Activated CD4-positive, alpha-beta memory T cell treated with anti-CD3 and anti-CD28 coated beads for 36 hours (primary cell): ENCODE results near the gene DLG5. TPM values are rescaled to one million over a fixed set of nuclear protein-coding genes. Genes with fewer than 3 reads are reported as not detected.

Experiments used
- CTCF ChIA-PET: fragments of 350-600 bp; sonication (Branson Sonifier 250); formaldehyde crosslinking; loops from one replicate; lab custom pipeline; 2021; ENCODE audit warnings: antibody characterized with exemption, inconsistent platforms; lab: Charles Lee
- POLR2A ChIA-PET: fragments of 350-600 bp; sonication (Branson Sonifier 250); formaldehyde crosslinking; loops from one replicate; lab custom pipeline; 2021; ENCODE audit warnings: antibody characterized with exemption; lab: Charles Lee
- DNase-seq: peaks from one replicate; pipeline ENCODE4 v3.0.0-alpha.2; 2020
- H3K27ac Mint-ChIP-seq: one replicate; pipeline ENCODE4 v1.8.0; 2021; ENCODE audit warnings: mixed read lengths
- H3K27me3 Mint-ChIP-seq: one replicate; pipeline ENCODE4 v1.8.0; 2021; ENCODE audit warnings: mixed read lengths
- H3K36me3 Mint-ChIP-seq: one replicate; pipeline ENCODE4 v1.8.0; 2021; ENCODE audit warnings: mixed read lengths
- H3K4me1 Mint-ChIP-seq: one replicate; pipeline ENCODE4 v1.8.0; 2021; ENCODE audit warnings: low read depth, mixed read lengths
- H3K4me3 Mint-ChIP-seq: one replicate; pipeline ENCODE4 v1.8.0; 2021; ENCODE audit warnings: mild to moderate bottlenecking, mixed read lengths
- H3K9me3 Mint-ChIP-seq: one replicate; pipeline ENCODE4 v1.8.0; 2021; ENCODE audit warnings: mixed read lengths
- intact Hi-C: fragments of 100-400 bp; cut with micrococcal nuclease; formaldehyde crosslinking; loops from one replicate; pipeline ENCODE4 v1.15.1; 2023
- total RNA-seq, 2 experiments: library from RNA; stranded (reverse); gene quantifications; one replicate each; pipeline ENCODE4 v1.2.3, GENCODE V29; 2021

Gene DLG5
- total RNA-seq, 2 experiments from 2014 or later: 2.6 to 2.9 TPM

GRCh38 chr10:77964811-77965210, 38.3 kb upstream of the DLG5 start:
- Mint-ChIP-seq H3K4me3 (no peak overlapping the region), H3K36me3 (no peaks in the 10 kb centered on the region), H3K9me3 (no peaks in the 10 kb centered on the region), H3K4me1 (peaks cover 9% of the 10 kb centered on the region), H3K27me3 (peaks cover 12% of the 10 kb centered on the region), H3K27ac (no peak overlapping the region)
- DNase-seq: no peak
- intact Hi-C loops: no loop called here
- ChIA-PET CTCF (no interaction called here), POLR2A (no interaction called here)

- intact Hi-C loops: no loop called here
- peaks cover 9% of the 10 kb centered on the region for H3K4me1 Mint-ChIP-seq
- H3K4me3 Mint-ChIP-seq: no peak overlapping the region
- POLR2A ChIA-PET: no interaction called here
- peaks cover 12% of the 10 kb centered on the region for H3K27me3 Mint-ChIP-seq
- DNase-seq: no peak
- H3K27ac Mint-ChIP-seq: no peak overlapping the region
- H3K9me3 Mint-ChIP-seq: no peaks in the 10 kb centered on the region
- CTCF ChIA-PET: no interaction called here
- no peaks in the 10 kb centered on the region for H3K36me3 Mint-ChIP-seq
These were observed 37.3 kb upstream of the DLG5 start for GRCh38 chr10:77963901-77964300.

- ChIA-PET CTCF (interaction anchor here (0.6 to 0.7 kb wide), 2 partner anchors 104 to 116 kb away, joined by 3 to 5 read pairs; no protein-coding TSS in a partner anchor), POLR2A (no interaction called here)
- H3K27me3 Mint-ChIP-seq: peaks cover 14% of the 10 kb centered on the region
- DNase-seq: no peak
- H3K27ac Mint-ChIP-seq: no peak overlapping the region
- intact Hi-C loops: no loop called here
- peaks cover 9% of the 10 kb centered on the region for H3K4me1 Mint-ChIP-seq
- H3K36me3 Mint-ChIP-seq: no peaks in the 10 kb centered on the region
- no peaks in the 10 kb centered on the region for H3K9me3 Mint-ChIP-seq
- H3K4me3 Mint-ChIP-seq: no peak overlapping the region
These were observed 36.0 kb upstream of the DLG5 start for GRCh38 chr10:77962350-77963146.

- no peak overlapping the region for H3K27ac Mint-ChIP-seq
- DNase-seq: no peak
- CTCF ChIA-PET: interaction anchor here (0.6 to 0.7 kb wide), 3 partner anchors 103 to 1132 kb away, joined by 3 to 5 read pairs (median 3); no protein-coding TSS in a partner anchor
- H3K9me3 Mint-ChIP-seq: no peaks in the 10 kb centered on the region
- intact Hi-C loops: no loop called here
- H3K4me3 Mint-ChIP-seq: no peak overlapping the region
- H3K27me3 Mint-ChIP-seq: peaks cover 15% of the 10 kb centered on the region
- H3K4me1 Mint-ChIP-seq: peaks cover 9% of the 10 kb centered on the region
- POLR2A ChIA-PET: no interaction called here
- H3K36me3 Mint-ChIP-seq: no peaks in the 10 kb centered on the region
These were observed 35.1 kb upstream of the DLG5 start for GRCh38 chr10:77961668-77962067.

- Mint-ChIP-seq H3K9me3 (no peaks in the 10 kb centered on the region), H3K36me3 (no peaks in the 10 kb centered on the region), H3K27ac (no peak overlapping the region), H3K4me1 (peaks cover 9% of the 10 kb centered on the region), H3K27me3 (peaks cover 14% of the 10 kb centered on the region), H3K4me3 (no peak overlapping the region)
- POLR2A ChIA-PET: no interaction called here
- DNase-seq: no peak
- CTCF ChIA-PET: no interaction called here
- intact Hi-C loops: no loop called here
These were observed 34.3 kb upstream of the DLG5 start for GRCh38 chr10:77960829-77961329.

GRCh38 chr10:77959887-77960455, 33.4 kb upstream of the DLG5 start:
- no peak overlapping the region for H3K4me3 Mint-ChIP-seq
- peaks cover 13% of the 10 kb centered on the region for H3K27me3 Mint-ChIP-seq
- ChIA-PET POLR2A (no interaction called here), CTCF (no interaction called here)
- H3K9me3 Mint-ChIP-seq: no peaks in the 10 kb centered on the region
- H3K27ac Mint-ChIP-seq: no peak overlapping the region
- H3K36me3 Mint-ChIP-seq: no peaks in the 10 kb centered on the region
- intact Hi-C loops: no loop called here
- peaks cover 5% of the 10 kb centered on the region for H3K4me1 Mint-ChIP-seq
- DNase-seq: no peak

GRCh38 chr10:77959384-77959783, 32.8 kb upstream of the DLG5 start:
- ChIA-PET CTCF (no interaction called here), POLR2A (no interaction called here)
- H3K27ac Mint-ChIP-seq: no peak overlapping the region
- no peak for DNase-seq
- no peak overlapping the region for H3K4me3 Mint-ChIP-seq
- H3K9me3 Mint-ChIP-seq: no peaks in the 10 kb centered on the region
- no peaks in the 10 kb centered on the region for H3K36me3 Mint-ChIP-seq
- H3K27me3 Mint-ChIP-seq: peaks cover 9% of the 10 kb centered on the region
- H3K4me1 Mint-ChIP-seq: peaks cover 3% of the 10 kb centered on the region
- intact Hi-C loops: no loop called here

- intact Hi-C loops: no loop called here
- Mint-ChIP-seq H3K36me3 (peaks cover 3% of the 10 kb centered on the region), H3K4me3 (no peak overlapping the region), H3K27ac (no peak overlapping the region), H3K4me1 (no peaks in the 10 kb centered on the region), H3K27me3 (peaks cover 5% of the 10 kb centered on the region), H3K9me3 (peaks cover 22% of the 10 kb centered on the region)
- ChIA-PET CTCF (no interaction called here), POLR2A (no interaction called here)
- no peak for DNase-seq
These were observed 28.6 kb upstream of the DLG5 start for GRCh38 chr10:77955136-77955535.

- no peak for DNase-seq
- Mint-ChIP-seq H3K36me3 (peaks cover 3% of the 10 kb centered on the region), H3K27me3 (peaks cover 16% of the 10 kb centered on the region), H3K9me3 (peaks cover 22% of the 10 kb centered on the region), H3K4me3 (no peak overlapping the region), H3K4me1 (no peaks in the 10 kb centered on the region), H3K27ac (no peak overlapping the region)
- ChIA-PET POLR2A (no interaction called here), CTCF (no interaction called here)
- intact Hi-C loops: no loop called here
These were observed 22.6 kb upstream of the DLG5 start for GRCh38 chr10:77949167-77949566.

- intact Hi-C loops: no loop called here
- H3K9me3 Mint-ChIP-seq: peaks cover 9% of the 10 kb centered on the region
- H3K4me1 Mint-ChIP-seq: no peaks in the 10 kb centered on the region
- no peak for DNase-seq
- ChIA-PET CTCF (no interaction called here), POLR2A (interaction anchor here (0.7 kb wide), 1 partner anchor 38 kb away, joined by 3 read pairs; no protein-coding TSS in a partner anchor)
- no peak overlapping the region for H3K4me3 Mint-ChIP-seq
- H3K36me3 Mint-ChIP-seq: no peaks in the 10 kb centered on the region
- peaks cover 23% of the 10 kb centered on the region for H3K27me3 Mint-ChIP-seq
- H3K27ac Mint-ChIP-seq: no peak overlapping the region
These were observed 19.5 kb upstream of the DLG5 start for GRCh38 chr10:77946084-77946483.

- peaks cover 19% of the 10 kb centered on the region for H3K27me3 Mint-ChIP-seq
- no peaks in the 10 kb centered on the region for H3K36me3 Mint-ChIP-seq
- no peaks in the 10 kb centered on the region for H3K4me1 Mint-ChIP-seq
- ChIA-PET POLR2A (no interaction called here), CTCF (no interaction called here)
- H3K4me3 Mint-ChIP-seq: no peak overlapping the region
- no peak for DNase-seq
- no peak overlapping the region for H3K27ac Mint-ChIP-seq
- H3K9me3 Mint-ChIP-seq: no peaks in the 10 kb centered on the region
- intact Hi-C loops: no loop called here
These were observed 18.0 kb upstream of the DLG5 start for GRCh38 chr10:77944519-77944918.

GRCh38 chr10:77943121-77943901, 16.8 kb upstream of the DLG5 start:
- H3K36me3 Mint-ChIP-seq: no peaks in the 10 kb centered on the region
- ChIA-PET CTCF (no interaction called here), POLR2A (no interaction called here)
- no peak overlapping the region for H3K4me3 Mint-ChIP-seq
- peaks cover 16% of the 10 kb centered on the region for H3K27me3 Mint-ChIP-seq
- no peak overlapping the region for H3K27ac Mint-ChIP-seq
- no peak for DNase-seq
- H3K4me1 Mint-ChIP-seq: no peaks in the 10 kb centered on the region
- H3K9me3 Mint-ChIP-seq: no peaks in the 10 kb centered on the region
- intact Hi-C loops: no loop called here
